Measurements from ENCODE around the gene PDE8A.

Gene PDE8A

GRCh38 chr15:85097725-85098124 lies 116.1 kb downstream of the PDE8A start:
- DNase-seq, result no peak

DNA sequence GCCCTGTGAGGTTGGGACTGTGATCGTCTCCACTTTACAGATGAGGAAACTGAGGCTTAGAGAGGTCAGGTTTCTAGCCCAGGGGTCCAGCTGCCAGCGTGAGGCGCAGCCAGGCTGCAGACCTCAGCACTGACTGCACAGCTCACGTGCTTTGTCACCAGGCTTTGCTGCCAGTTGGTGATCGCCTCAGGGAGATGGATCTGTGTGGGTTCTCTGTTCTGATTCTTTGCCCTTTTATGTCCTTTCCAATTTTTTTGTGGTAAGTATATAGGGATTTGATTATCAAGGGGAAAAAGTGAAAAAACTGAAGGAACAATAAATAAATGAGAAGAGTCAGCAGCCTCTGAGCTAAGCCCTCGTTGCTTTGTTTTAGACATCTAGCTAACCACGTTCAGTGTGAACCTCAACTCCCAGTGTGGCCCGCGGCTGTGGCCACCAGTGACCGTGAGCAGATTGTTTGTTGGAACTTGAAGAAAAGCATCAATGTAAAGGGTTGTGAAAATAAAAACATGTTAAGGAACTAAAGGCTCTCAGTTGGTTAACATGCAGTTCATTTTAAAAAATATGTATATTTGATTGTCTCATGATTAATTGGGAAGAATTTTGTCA lies 117.6 kb downstream of the PDE8A start:
- DNase-seq, result no peak

DNA sequence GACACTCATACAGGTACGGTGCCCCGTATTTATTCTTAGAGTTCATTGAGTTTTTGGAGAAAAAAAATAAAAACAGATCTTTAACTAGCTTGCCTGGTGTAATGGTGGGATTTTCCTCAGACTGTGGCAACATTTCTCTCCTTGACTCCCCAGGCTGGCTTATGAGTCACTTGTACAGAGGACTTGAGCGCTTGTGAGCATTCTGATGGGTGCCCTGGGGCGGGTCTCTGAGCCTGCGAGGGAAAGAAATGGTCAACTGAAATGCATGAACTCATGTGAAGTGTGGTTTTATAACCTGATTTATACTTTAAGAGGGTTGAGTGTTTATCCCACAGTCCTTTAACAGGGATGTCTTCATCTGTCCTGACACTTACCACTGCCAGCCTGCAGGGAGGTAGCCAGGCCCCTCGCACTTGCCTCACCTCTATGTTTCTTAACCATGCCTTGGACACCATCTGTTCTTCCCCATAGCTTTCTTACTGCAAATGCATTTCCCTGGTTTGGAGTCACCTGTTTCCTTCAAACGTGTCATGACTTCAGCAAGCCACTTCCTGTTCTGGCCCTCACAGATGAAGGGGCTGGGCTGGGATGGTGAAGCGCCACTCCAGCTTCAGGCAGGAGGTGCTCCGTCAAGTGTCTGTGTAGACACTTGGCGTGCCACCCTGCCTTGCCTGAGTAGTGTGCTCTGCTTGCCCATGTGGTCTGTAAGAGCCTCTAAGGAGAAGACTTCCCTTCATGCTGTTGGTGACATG lies 118.7 kb downstream of the PDE8A start:
- no peak for DNase-seq

GRCh38 chr15:85104584-85104983 lies 122.9 kb downstream of the PDE8A start:
- DNase-seq, result no peak

DNA sequence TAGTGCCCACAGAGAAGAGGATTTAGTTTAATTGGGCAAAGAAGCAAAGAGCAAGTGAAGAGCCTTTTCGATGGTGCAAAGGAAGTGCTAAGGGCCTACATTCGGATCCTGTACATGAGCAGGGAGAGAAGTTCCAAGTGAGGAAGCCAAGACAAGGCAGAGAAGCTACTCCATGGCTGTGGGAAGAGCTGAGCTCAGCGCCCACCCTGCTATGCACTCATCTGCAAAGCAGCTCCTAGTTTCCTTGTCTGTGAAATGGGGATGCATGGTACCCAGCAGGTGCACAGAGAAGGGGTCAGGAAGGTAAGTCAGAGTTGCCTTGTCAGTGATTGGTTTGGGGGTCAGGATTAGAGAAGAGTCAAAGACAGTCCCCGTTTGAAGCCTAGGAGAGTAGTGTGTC lies 126.5 kb downstream of the PDE8A start:
- DNase-seq, result no peak

DNA sequence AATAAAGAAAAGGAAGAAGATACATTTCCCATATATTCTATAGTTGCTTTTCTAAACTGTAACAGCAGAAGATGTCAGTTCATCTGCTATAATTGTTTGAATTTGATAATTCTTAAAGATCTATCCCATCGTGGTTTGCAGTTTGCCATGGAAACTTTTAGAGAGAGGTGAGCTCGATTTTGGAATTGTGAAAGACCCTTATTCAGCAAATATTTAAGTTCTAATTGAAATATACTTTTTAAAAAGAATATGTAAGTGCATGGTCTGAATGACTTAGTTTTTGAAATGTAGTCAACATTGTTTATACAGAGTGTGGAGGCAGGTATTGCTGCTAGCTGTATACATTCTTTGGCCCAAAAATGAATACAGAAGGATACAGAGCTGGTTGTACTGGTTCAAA lies 127.7 kb downstream of the PDE8A start:
- no peak for DNase-seq

- DNase-seq, result no peak
Measured at GRCh38 chr15:85112997-85113396, 131.3 kb downstream of the PDE8A start.

GRCh38 chr15:85114886-85115285 lies 133.2 kb downstream of the PDE8A start:
- DNase-seq, result no peak

DNA sequence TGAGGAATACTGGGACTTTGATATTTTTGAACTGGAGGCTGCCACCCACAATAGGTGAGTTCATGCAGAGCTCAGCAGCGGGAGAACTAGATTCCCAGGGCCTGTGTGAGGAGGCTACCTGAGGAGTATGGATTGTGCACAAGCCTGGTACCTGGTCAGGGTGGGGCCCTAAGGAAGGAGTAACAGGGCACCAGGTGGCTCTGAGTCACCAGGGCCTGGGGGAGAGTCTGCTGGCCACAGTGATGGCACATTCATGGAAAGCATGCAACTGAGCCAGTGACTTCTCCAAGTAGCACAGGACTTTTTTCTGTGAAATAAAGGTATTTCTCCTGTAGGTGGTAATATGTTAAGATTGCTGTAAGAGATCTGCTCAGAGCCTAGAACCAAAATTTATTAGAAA lies 134.4 kb downstream of the PDE8A start:
- no peak for DNase-seq

DNA sequence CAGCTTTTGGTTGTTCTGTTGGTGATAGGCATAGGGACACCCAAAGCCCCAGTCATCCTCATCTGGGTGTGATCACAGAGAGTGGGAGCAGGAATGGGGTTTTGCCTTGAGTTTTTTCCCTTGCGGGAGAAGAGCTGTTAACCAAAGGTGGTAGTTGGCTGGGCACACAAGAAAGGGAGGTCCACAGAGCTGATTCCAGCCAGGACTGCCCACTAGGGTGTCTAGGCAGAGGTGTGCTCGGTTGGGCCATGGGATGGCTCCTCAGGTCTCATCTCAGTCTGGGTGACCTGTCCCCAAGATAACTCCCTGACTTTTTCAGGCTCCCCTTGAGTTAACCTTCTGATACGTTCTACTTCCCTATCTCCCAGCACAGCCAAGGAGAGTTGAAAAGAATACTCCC lies 134.8 kb downstream of the PDE8A start:
- DNase-seq, result no peak

- no peak for DNase-seq
Measured at GRCh38 chr15:85116925-85117646, 135.4 kb downstream of the PDE8A start.

DNA sequence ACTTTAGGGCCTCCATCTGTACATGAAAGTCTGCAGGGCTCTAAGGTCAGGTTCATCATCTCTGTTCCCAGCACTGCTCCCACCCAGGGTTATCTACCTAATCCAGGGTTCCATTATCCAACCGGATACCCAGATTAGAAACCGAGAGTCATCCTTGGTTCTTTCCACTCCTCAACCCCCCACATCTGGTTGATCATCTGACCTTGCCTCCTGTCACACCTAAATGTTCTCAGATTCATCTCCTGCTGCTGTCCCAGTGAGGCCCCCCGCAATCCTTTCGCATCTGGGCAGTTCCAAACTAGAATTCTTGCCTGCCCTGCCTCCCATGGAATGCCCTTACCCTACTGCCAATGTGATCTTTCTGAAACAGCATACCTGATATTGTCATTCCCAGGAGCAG lies 136.5 kb downstream of the PDE8A start:
- DNase-seq, result no peak

DNA sequence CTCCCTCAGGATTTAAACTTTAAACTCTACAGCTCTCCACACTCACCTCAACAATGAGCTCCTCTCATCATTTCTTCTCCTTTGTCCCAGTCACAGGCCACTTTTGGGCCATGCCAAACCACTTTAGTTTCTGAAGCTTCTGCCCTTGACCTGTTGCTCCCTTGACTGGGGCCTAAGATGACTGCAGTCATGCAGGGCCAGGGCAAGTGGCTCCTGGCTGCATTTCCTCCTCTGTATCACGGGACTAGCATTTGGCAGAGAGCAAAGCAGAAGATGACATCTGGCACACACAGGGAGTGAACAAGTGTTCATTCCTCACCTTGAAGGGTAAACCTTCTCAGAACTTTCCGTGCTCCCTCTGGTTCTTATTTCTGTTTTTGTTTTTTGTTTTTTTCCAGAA lies 136.9 kb downstream of the PDE8A start:
- no peak for DNase-seq

GRCh38 chr15:85120351-85121113 lies 138.9 kb downstream of the PDE8A start:
- DNase-seq, result no peak

GRCh38 chr15:85124173-85124572 lies 142.5 kb downstream of the PDE8A start:
- no peak for DNase-seq

DNA sequence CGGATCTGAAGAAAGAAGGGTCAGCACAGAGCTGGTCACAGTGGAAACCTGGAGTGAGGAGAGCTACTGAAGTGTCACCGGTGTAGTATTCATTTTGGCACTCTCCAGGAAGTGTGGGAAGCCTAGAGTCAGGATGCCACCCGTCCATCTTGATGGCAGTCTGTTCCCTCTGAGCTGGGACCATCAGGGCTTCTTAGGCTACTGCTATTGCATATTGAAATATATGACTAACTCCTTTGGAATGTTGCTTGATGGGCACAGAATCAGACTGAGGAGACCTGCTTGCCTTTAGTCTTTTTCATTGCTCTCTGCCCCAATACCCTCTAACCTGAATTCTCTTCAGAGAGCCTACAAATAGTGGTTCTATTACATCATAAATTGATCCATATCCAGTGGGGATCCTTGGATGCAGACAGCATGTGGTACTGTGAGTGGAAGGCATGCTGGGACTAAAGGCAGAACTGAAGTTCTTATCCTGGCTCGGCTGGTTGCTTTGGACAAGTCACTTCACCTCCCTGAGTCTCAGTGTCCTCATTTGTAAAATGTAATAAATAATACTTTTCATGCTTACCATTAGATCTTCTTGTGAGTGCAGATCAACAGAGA lies 143.5 kb downstream of the PDE8A start:
- no peak for DNase-seq

DNA sequence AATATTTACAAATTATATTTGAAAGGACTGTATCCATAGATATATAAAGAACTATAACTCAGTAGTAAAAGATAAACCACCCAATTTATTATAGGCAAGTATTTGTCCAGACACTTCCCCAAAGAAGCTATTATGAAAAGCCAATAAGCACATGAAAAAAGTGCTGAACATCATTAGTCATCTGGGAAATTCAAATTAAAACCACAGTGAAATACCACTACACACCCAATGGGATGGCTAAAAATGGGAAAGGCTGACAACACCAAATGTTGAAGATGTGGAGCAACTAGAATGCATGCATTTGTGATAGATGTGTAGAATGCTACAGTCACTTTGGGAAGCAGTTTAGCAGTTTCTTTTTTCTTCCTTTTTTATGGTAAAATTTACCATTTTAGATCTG lies 147.0 kb downstream of the PDE8A start:
- DNase-seq, result no peak

- no peak for DNase-seq
Measured at GRCh38 chr15:85129881-85130280, 148.2 kb downstream of the PDE8A start.

DNA sequence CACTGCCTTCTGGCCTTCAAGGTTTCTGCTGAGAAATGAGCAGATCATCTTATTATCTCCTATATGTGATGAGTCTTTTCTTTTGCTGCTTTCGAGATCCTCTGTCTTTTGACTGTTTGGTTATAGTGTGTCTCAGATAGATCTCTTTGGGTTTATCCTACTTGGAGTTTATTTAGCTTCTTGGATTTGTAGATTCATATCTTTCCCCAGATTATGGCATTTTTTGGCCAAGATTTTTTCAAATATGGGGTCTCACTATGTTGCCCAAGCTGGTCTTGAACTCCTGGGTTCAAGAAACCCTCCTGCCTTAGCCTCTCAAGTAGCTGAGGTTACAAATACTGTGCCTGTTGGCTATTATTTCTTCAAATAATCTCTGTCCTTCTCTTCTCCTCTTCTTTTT lies 150.3 kb downstream of the PDE8A start:
- DNase-seq, result no peak

DNA sequence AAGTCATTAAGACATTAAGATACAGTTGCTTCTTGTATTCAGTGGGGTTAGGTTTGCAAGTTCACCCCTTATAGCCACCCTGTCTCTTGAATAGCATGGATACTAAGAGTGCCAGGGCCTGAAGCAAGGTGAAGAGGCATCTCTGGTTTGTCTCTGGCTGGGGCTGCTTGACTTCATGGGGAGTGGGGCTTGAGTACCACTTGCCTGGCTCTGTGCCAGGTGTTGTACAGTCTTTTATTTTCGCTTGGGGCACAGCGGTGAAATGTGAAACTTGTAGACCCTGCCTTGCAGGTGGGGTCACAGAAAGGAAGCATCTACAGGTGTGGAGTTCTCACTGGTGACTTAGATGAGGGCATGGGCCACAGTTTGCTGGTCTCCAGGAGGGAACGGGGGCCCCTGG lies 152.1 kb downstream of the PDE8A start:
- no peak for DNase-seq

- DNase-seq, result no peak
Measured at GRCh38 chr15:85137489-85138168, 156.0 kb downstream of the PDE8A start.

DNA sequence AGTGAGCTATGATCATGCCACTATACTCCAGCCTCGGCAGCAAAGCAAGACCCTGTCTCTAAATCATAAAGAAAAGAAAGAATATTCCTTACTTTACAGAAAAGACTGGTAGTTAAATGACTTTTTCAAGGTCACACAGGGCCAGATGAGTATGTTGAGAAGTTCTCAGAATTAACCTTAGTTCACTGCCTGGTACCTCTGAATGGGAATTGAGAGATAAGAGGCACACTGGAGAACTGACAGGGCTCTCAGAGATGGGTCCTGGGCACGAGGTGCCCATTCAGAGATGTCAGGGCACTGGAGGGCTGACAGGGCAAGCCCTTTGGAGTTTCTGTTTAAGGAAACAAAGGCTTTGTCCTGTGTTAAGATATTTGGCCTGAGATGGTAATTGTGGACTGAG lies 157.7 kb downstream of the PDE8A start:
- no peak for DNase-seq
